Erythroblast (primary cell): Measurements from ENCODE around the gene DHX8.

ENCODE experiments used
- GATA1 ChIP-seq: IDR thresholded peaks from 2 replicates; pipeline ENCODE4 v1.6.1; 2011; ENCODE audit warnings: low read depth, mild to moderate bottlenecking, control low read depth, low read length, moderate library complexity
- POLR2A ChIP-seq: IDR thresholded peaks from 2 replicates; pipeline ENCODE4 v1.6.1; 2011; ENCODE audit warnings: mild to moderate bottlenecking, low read length

- TF ChIP-seq POLR2A, result no peak
- no peak for TF ChIP-seq GATA1
Measured at GRCh38 chr17:43528988-43529814, 45.4 kb downstream of the DHX8 start.
